KMS-11 (cell line): ENCODE measurements around the gene PTGR2.
A peak's percentile ranks its signal among the peaks of the same experiment; 100 is the strongest.
"Not testable (repeated sequence)": the region's sequence is repeated elsewhere in the genome, so short reads cannot be mapped to it uniquely, and the experiment has no call there.

ENCODE experiments used
- H2AFZ ChIP-seq: fragments of 200-600 bp; sonication (generic); 2 replicates; pipeline ENCODE4 v1.6.1; 2016; ENCODE audit warnings: antibody characterized with exemption, mixed run types, low read depth
- H3K27ac ChIP-seq: fragments of 200-600 bp; sonication (generic); 2 replicates; pipeline ENCODE4 v1.6.1; 2016; ENCODE audit warnings: mild to moderate bottlenecking, mixed run types
- H3K27me3 ChIP-seq: fragments of 200-600 bp; sonication (generic); 2 replicates; pipeline ENCODE4 v1.6.1; 2017; ENCODE audit warnings: mild to moderate bottlenecking, low read depth, mixed run types, moderate library complexity; ENCODE audit not compliant: insufficient read depth
- H3K36me3 ChIP-seq: fragments of 200-600 bp; sonication (generic); 2 replicates; pipeline ENCODE4 v1.6.1; 2017; ENCODE audit warnings: mild to moderate bottlenecking, mixed run types; ENCODE audit not compliant: insufficient read depth
- H3K4me1 ChIP-seq: fragments of 200-600 bp; sonication (generic); 2 replicates; pipeline ENCODE4 v1.6.1; 2016; ENCODE audit warnings: mild to moderate bottlenecking, low read depth, mixed run types; ENCODE audit not compliant: poor library complexity, severe bottlenecking
- H3K4me2 ChIP-seq: fragments of 200-600 bp; sonication (generic); 2 replicates; pipeline ENCODE4 v1.7.0; 2016; ENCODE audit warnings: mild to moderate bottlenecking, mixed run types
- H3K4me3 ChIP-seq: fragments of 200-600 bp; sonication (generic); IDR thresholded peaks from 2 replicates; pipeline ENCODE4 v1.6.1; 2017; ENCODE audit warnings: low read depth, low read length, mixed read lengths; ENCODE audit not compliant: insufficient read depth
- H3K79me2 ChIP-seq: fragments of 200-600 bp; sonication (generic); 2 replicates; pipeline ENCODE4 v1.6.1; 2016; ENCODE audit warnings: low read depth, mixed run types; ENCODE audit not compliant: insufficient read depth
- H3K9ac ChIP-seq: fragments of 200-600 bp; sonication (generic); 2 replicates; pipeline ENCODE4 v1.6.1; 2016; ENCODE audit warnings: mild to moderate bottlenecking, mixed run types
- H4K20me1 ChIP-seq: fragments of 200-600 bp; sonication (generic); 2 replicates; pipeline ENCODE4 v1.6.1; 2016; ENCODE audit warnings: mild to moderate bottlenecking, mixed run types; ENCODE audit not compliant: insufficient read depth
- TF ChIP-seq, protein P1 (sequence below): fragments of 200-600 bp; sonication (generic); conservative IDR thresholded peaks from 2 replicates; pipeline ENCODE4 v1.6.1; 2017; ENCODE audit warnings: low read depth, mild to moderate bottlenecking, antibody characterized with exemption, low read length, moderate library complexity, mixed read lengths

PTGR2 gene

GRCh38 chr14:73887694-73888459 is 36.2 kb downstream of the PTGR2 start:
- Histone ChIP-seq H3K79me2 (peaks cover 57% of the 10 kb centered on the region), H3K9ac (peak overlapping the region; percentile 74; the same call in 1 of the 2 replicates), H3K27me3 (no peaks in the 10 kb centered on the region), H4K20me1 (no peaks in the 10 kb centered on the region), H3K4me3 (no peak overlapping the region), H3K4me2 (peak overlapping the region; percentile 52; the same call in 1 of the 2 replicates), H2AFZ (no peak overlapping the region), H3K4me1 (peaks cover 11% of the 10 kb centered on the region), H3K36me3 (no peaks in the 10 kb centered on the region), H3K27ac (no peak overlapping the region)
- TF ChIP-seq, protein P1, sequence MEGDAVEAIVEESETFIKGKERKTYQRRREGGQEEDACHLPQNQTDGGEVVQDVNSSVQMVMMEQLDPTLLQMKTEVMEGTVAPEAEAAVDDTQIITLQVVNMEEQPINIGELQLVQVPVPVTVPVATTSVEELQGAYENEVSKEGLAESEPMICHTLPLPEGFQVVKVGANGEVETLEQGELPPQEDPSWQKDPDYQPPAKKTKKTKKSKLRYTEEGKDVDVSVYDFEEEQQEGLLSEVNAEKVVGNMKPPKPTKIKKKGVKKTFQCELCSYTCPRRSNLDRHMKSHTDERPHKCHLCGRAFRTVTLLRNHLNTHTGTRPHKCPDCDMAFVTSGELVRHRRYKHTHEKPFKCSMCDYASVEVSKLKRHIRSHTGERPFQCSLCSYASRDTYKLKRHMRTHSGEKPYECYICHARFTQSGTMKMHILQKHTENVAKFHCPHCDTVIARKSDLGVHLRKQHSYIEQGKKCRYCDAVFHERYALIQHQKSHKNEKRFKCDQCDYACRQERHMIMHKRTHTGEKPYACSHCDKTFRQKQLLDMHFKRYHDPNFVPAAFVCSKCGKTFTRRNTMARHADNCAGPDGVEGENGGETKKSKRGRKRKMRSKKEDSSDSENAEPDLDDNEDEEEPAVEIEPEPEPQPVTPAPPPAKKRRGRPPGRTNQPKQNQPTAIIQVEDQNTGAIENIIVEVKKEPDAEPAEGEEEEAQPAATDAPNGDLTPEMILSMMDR, result no peak

DNA sequence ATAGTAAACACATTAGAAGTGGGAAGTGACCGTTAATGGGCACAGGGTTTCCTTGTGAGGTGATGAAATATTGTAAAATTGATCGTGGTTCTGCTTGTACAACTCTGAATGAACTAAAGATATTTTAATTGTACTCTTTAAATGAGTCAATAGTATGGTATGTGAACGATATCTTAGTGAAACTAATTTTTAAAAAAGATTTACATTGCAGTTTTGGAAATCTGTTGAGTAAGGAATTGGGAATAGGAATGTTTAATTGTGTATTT is 36.8 kb downstream of the PTGR2 start:
- no peak overlapping the region for H3K9ac ChIP-seq

GRCh38 chr14:73888971-73889370 is 37.3 kb downstream of the PTGR2 start:
- Histone ChIP-seq H3K4me2 (no peak overlapping the region), H3K27me3 (no peaks in the 10 kb centered on the region), H2AFZ (no peak overlapping the region), H3K4me1 (peaks cover 11% of the 10 kb centered on the region), H4K20me1 (no peaks in the 10 kb centered on the region), H3K4me3 (no peak overlapping the region), H3K9ac (no peak overlapping the region), H3K79me2 (peaks cover 66% of the 10 kb centered on the region), H3K27ac (no peak overlapping the region), H3K36me3 (no peaks in the 10 kb centered on the region)
- TF ChIP-seq, protein P1, result no peak

More for the DNA sequence above, 36.8 kb downstream of the PTGR2 start:
- peak overlapping the region; percentile 52; the same call in 1 of the 2 replicates for H3K4me2 ChIP-seq
- TF ChIP-seq, protein P1, result no peak
- no peak overlapping the region for H3K27ac ChIP-seq
- H2AFZ ChIP-seq, result no peak overlapping the region
- H3K4me1 ChIP-seq, result peaks cover 11% of the 10 kb centered on the region
- no peaks in the 10 kb centered on the region for H3K27me3 ChIP-seq
- no peaks in the 10 kb centered on the region for H3K36me3 ChIP-seq
- H3K79me2 ChIP-seq, result peaks cover 63% of the 10 kb centered on the region
- H4K20me1 ChIP-seq, result no peaks in the 10 kb centered on the region
- no peak overlapping the region for H3K4me3 ChIP-seq

- Histone ChIP-seq H3K27ac (no peak overlapping the region), H4K20me1 (no peaks in the 10 kb centered on the region), H3K4me1 (peaks cover 11% of the 10 kb centered on the region), H2AFZ (no peak overlapping the region), H3K79me2 (peaks cover 66% of the 10 kb centered on the region), H3K9ac (no peak overlapping the region), H3K4me3 (no peak overlapping the region), H3K4me2 (no peak overlapping the region), H3K27me3 (no peaks in the 10 kb centered on the region), H3K36me3 (no peaks in the 10 kb centered on the region)
- TF ChIP-seq, protein P1, result no peak
Observed at GRCh38 chr14:73889376-73889775, 37.7 kb downstream of the PTGR2 start.

DNA sequence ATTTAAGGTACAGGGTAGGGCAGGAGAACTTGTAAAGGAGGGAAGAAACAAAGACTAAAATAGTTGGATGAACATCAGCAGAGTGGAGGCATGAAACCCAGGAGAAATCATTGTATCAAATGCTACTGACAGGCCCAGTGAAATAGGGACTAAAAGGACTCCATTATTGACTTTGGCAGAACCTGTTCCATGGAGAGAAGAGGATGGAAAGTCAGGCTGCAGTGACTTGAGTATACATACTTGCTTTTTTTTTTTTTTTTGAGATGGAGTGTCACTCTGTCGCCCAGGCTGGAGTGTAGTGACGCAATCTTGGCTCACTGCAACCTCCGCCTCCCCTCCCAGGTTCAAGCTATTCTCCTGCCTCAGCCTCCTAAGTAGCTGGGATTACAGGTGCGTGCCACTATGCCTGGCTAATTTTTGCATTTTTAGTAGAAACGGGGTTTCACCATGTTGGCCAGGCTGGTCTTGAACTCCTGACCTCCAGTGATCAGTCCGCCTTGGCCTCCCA is 42.6 kb downstream of the PTGR2 start:
- H3K27ac ChIP-seq, H4K20me1 ChIP-seq, H3K4me3 ChIP-seq, H2AFZ ChIP-seq, H3K4me2 ChIP-seq, H3K4me1 ChIP-seq, H3K9ac ChIP-seq, H3K27me3 ChIP-seq, H3K36me3 ChIP-seq: not testable (repeated sequence)
- H3K79me2 ChIP-seq, result peaks cover 33% of the 10 kb centered on the region
